Stimulated activated CD4-positive, alpha-beta T cell treated with anti-CD3 and anti-CD28 coated beads, Interleukin-4, amount 100 ng/mL, for 24 hours (primary cell): ENCODE measurements around the gene SAMD10.
A peak's percentile ranks its signal among the peaks of the same experiment; 100 is the strongest.
"Not testable (repeated sequence)": the region's sequence is repeated elsewhere in the genome, so short reads cannot be mapped to it uniquely, and the experiment has no call there.

Experiments used
- DNase-seq: peaks from one replicate; pipeline ENCODE4 v3.0.0-alpha.2; 2020

Gene SAMD10

DNA sequence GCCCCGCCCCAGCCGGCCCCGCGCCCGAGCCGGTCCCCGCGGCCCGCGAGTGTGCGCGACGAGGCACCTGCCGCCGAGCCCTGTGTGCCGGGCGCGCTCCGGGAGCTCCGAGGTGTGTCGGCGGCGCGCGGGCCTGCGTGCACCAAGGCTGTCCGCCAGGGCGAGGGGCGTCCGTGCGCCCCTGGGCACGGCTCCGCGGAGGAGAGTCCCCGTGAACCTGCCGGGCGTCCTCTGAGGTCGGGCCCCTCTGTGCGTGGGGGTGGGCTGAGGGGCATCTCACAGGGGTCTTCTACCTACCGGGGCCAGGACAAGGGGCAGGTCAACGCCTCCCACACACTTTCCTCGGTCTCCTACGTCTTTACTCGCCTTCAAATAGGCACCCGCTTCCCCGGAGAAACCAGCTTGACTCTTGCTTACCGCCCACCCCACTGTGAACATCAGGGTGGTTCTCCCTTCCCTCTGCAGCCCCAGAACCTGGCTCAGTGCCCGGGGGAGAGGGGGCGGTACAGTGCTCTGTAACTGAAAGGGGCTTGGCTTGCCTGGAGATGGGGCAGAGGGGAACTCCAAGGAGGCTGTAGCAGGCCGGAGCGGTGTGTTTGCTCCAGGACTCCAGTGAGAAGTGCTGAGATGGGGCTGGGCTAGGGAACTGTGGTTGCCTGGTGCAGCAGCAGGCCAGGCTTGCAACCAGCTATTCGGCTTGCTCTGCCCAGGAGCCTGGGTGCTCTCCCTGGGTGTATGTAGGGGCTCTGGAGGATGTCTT is at the start of gene SAMD10:
TSS of gene SAMD10 (minus strand) at position 86 of the 760 bp plus-strand sequence. CDS start 175 bp downstream, outside the sequence.
- peak; percentile 88 for DNase-seq

DNA sequence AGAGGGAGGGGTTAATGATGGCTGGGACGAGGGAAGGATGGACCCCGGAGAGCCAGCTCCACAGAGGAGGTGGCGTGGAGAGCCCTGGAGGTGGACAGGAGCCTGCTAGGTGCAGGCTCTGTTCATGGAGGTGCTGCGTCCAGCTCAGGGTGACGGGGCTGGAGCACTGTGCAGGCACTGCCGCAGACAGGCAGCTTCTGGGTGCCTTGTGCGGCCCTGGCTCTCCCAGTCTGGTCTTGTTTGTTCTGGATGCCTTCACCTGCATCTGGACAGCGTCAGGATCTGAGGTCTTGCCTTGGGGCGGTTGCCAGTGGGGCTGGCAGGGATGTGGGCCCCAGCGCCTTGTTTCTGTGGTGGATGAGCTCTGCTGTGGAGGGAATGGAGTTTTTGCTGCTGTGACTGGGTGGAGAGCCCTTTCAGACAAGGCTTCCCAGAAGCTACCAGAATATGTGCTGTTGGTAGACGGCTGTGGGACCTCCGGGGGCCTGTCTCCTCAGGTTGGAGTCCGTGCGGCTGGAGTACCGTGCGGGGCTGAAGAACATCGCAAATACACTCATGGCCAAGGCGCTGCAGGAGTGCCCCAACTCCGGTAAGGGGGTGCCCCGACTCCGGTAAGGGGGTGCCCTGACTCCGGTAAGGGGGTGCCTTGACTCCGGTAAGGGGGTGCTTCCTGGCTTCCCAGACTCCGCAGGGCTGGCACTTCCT is 48.7 kb upstream of the SAMD10 start:
- DNase-seq, result no peak

DNA sequence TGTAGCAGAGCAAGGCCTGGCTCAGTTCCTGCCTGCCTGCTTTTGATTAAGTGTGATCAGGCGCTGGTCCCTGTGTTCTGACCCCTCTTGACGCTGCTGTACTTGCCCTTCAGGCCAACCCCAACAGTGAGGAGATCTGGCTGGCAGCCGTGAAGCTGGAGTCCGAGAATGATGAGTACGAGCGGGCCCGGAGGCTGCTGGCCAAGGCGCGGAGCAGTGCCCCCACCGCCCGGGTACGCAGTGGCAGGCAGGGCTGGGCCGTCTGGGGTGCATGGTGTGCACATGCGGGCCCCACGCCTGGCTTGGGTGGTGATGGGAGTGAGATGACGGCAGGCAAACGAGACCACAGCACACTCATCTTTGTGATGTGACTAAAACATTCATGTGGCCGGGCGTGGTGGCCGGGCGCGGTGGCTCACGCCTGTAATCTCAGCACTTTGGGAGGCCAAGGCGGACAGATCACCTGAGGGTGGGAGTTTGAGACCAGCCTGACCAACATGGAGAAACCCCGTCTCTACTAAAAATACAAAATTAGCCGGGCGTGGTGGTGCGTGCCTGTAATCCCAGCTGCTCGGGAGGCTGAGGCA is 46.5 kb upstream of the SAMD10 start:
- no peak for DNase-seq

DNA sequence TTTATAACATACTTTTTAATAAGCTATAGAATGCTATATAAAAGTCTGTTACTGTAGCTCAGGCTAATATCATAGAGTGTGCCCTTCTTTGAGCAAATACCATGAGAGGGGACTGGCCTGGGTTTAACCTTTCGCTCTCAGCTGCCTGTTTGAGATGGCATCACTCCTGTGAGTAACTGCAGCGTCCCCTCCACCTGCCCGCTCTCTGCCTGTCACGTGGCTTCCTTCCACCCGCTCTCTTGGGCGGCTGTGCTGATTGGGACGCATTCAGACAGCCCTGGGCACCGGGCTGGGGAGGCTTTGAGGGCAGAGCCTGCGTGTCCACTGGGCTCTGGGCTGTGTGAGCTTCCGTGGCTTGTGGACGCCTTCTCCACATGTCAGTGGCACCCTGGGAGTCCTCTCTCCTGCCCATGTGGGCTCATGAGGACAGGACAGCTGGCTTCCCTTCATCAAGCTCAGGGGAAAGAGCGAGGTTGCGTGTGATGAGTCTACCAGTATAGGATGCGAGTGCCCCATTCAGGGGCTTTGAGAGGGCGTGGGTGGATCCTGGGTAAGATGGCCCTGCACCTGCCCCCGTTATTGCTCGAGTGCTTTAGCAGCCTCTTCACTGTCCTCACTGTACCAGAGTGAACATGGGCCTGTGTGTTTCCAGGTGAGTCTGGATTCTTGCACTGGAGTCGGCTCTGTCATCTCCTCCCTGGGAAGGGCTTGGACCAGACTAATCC is 45.8 kb upstream of the SAMD10 start:
- DNase-seq, result no peak

DNA sequence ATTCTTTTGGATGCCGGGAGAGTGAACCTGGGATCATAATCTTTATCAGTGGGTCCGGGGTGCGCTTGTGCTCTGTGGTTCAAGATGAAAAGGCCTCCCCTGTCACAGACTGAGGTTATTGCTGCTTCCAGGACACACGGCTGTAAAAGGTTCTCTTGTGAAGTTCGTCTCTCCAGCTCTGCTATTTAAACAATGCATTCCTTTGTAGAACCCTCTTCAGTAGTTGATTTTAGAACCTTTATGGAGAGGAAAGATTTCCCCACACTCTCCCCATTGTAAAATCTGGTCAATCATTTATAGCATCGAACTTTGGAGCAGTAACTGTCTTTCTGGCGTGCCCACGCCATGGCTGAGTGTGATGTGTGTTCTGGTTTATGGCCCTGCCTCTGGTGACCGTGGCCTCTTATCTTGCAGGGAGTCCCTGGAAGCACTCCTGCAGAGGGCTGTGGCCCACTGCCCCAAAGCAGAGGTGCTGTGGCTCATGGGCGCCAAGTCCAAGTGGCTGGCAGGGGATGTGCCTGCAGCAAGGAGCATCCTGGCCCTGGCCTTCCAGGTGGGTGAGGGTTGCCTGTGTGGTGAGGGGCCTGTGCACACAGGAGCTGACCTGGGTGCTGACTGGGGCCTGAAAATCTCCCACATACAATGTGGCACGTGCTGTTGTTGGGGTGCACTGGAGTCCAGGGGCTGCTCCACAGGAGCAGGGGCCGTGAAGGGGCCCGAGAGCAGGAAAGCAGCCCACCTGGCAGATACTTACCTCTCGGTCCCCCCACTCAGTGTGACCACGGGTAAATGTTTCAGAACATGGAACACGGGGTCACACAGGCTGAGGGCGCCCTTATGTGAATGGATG is 44.9 kb upstream of the SAMD10 start:
- DNase-seq, result no peak

DNA sequence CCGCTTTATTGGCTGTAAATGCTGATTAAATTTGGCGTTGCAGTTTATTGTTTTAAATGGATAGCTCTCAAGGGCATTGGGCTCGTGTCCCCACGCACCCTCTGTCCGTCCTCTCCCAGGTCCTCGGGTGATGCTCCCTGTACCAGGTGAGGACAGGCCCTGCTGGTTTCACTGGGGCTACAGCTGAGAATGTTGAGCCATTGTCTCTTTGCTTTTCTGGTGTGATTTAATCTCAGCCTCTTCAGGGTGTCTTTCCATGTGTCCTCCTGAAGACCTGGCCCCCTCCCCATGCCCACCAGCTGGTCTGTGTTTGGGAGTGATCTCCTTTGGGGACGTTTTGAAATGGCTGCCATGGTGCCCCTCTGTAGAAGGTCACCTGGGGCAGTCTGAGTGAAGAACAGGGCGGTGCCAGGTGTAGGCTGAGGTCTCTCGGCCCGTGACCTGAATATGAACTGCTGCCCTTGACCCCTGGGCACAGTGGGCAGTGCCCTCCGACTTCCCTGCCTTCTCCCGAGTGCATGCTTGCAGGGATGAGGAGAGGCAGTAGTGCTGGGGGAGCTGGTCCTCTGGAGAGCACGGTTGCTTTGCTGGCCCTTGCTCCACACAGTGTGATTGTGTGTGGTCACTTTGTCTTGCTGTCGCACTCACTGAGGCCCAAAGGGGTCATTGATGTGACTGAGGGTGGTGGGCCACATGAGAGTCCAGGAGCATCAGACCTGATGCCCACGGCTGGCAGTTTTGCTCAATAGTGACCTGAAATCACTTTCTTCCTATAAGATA is 44.1 kb upstream of the SAMD10 start:
- DNase-seq, result no peak

DNA sequence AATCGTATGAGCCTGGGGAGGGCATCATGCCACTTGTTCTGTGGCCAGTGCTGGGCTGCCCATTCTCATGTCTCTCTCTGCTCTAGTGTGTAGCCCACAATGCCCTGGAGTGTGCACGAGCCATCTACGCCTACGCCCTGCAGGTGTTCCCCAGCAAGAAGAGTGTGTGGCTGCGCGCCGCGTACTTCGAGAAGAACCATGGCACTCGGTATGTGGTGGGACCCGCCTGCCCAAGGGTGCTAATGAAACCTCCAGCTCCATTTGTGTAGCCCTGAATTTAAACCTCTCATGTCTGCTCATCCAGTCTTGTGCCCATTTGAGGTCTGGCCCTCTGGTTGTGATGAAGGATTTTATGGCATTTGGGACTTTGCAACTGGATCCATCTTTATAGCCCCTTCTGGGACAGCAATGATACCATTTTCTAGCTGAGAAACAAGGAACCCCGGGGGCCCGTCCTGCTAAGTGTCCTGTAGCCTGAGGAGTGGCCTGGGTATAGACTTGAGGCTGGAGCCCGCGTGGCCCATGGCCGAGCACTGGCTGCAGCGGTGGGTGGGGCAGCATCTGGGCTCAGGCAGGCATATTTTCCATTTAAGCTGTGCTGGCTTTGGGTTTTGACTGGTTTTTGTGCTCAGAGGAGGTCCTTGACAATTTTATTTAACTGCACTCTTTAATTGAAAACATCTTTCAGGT is 43.4 kb upstream of the SAMD10 start:
- DNase-seq, result no peak

DNA sequence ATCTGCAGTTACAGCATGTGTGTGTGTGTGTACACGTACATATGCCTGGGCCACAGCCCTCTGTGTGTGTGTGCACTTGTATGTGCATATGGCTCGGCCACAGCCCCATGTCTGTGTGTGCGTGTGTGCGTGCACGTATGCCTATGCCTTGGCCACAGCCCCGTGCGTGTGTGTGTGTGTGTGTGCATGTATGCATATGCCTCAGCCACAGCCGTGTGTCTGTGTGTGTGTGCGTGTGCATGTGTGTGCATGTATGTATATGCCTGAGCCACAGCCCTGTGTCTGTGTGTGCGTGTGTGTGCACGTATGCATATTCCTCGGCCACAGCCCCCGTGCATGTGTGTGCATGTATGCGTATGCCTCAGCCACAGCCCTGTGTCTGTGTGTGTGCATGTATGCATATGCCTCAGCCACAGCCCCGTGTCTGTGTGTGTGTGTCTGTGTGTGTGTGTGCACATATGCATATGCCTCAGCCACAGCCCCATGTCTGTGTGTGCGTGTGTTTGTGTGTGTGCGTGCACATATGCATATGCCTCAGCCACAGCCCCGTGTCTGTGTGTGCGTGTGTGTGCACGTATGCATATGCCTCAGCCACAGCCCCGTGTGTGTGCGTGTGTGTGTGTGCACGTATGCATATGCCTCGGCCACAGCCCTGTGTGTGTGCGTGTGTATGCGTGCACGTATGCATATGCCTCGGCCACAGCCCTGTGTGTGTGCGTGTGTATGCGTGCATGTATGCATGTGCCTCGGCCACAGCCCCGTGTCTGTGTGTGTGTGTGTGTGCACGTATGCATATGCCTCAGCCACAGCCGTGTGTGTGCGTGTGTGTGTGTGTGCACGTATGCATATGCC is 41.9 kb upstream of the SAMD10 start:
- DNase-seq, result no peak

DNA sequence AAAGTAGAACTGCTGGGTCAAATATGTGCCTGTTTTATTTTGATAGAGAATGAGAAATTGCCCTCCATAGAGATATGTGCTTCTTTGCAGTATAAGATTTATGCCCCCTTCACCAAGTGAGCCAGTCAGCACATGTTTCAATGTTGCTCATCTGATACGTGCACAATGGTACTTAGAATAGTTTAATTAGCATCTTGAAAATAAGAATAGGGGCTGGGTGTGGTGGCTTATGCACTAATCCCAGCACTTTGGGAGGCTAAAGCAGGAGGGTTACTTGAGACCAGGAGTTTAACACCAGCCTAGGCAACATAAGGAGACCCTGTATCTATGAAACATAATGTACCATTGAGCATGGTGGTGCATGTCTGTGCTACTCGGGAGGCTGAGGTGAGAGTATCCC is 36.2 kb upstream of the SAMD10 start:
- DNase-seq, result no peak

DNA sequence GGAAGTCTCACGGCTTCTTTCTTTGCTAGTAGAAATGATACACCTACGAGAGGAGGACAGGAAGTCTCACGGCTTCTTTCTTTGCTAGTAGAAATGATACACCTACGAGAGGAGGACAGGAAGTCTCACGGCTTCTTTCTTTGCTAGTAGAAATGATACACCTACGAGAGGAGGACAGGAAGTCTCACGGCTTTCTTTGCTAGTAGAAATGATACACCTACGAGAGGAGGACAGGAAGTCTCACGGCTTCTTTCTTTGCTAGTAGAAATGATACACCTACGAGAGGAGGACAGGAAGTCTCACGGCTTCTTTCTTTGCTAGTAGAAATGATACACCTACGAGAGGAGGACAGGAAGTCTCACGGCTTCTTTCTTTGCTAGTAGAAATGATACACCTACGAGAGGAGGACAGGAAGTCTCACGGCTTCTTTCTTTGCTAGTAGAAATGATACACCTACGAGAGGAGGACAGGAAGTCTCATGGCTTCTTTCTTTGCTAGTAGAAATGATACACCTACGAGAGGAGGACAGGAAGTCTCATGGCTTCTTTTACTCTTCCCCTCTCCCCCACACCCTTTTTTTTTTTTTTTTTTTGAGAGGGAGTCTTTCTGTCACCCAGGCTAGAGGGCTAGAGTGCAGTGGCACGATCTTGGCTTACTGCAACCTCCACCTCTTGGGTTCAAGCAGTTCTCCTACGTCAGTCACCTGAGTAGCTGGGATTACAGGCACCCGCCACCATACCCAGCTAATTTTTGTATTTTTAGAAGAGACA is 33.1 kb upstream of the SAMD10 start:
- DNase-seq, result not testable (repeated sequence)

DNA sequence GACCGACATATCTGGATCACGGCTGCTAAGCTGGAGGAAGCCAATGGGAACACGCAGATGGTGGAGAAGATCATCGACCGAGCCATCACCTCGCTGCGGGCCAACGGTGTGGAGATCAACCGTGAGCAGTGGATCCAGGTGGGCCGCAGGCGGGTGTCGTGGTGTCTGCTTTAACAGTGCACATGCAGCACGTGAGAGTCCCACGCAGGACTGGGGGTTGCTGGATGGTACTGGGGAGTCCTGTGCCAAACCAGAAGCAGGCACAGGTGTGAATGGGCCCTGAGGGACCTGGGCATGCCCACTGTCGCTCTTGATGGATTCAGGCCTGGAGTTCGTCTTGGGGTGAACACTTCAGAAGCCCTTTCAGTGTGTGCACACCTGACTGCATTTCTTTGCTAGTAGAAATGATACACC is 31.9 kb upstream of the SAMD10 start:
- DNase-seq, result no peak

DNA sequence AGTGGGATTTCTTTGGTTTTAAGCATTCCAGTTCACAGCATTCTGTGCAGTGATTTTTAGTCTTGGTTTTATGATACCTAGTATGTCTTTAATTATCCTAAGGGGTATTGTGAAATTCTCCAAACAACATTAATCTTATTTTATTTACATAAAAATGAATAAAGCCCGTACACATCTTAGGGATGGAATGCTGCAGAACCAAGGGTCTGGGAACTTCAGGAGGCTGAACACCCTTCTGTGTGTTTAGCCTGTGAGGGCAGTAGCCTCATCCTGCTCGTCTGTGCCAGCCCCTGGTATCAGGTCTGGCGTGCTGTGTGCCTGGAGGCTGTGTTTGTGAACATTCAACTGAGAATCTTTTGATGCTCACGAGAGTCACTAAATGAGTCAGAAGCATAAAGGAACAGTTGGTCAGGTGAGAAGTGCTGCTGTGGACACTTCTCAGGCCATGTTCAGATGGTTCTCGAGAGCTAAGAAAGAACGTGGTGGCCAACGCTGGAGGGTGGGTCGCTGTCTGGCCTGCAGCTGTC is 31.3 kb upstream of the SAMD10 start:
- no peak for DNase-seq

DNA sequence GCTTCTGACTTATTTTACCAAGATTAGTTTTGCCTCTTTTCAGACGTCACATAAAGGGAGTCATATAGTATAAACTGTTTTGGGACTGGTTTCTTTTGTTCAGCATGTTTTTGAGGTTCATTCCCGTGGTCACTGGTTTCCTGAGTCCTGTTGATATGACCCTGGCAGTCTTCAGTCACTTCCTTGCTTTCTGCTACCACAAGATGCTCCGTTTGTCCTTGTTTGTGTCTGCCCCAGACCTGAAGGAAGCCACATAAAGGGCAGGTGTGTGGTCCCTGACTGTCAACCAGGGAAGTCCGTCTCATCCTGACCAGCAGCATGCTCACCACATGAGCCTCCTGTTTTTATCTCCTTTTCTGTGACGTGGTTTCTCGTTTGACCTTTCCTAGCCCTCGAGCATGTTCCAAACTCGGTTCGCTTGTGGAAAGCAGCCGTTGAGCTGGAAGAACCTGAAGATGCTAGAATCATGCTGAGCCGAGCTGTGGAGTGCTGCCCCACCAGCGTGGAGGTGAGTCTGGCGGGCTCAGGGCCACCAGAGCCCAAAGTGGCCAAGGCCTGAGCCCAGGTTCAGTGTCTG is 30.5 kb upstream of the SAMD10 start:
- no peak for DNase-seq

DNA sequence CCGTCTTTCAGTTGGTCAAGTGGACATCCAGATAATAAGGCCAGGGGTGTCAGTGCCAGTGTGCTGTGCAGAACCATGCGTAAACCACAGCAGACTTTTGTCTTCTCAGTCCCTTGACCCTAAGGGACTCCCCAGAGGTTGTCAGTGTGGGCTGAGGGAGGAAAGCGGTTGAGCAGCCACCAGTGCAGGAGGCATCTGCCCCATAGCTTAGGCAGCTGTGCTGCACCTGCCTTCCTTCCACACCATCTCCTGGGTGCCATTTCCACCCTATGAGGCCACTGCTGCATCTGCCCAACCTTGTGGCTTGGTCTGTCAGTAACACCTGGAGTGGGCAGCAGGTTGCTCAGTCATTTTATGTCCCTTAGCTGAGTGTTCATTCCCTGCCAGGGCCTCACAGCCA is 27.5 kb upstream of the SAMD10 start:
- no peak for DNase-seq

DNA sequence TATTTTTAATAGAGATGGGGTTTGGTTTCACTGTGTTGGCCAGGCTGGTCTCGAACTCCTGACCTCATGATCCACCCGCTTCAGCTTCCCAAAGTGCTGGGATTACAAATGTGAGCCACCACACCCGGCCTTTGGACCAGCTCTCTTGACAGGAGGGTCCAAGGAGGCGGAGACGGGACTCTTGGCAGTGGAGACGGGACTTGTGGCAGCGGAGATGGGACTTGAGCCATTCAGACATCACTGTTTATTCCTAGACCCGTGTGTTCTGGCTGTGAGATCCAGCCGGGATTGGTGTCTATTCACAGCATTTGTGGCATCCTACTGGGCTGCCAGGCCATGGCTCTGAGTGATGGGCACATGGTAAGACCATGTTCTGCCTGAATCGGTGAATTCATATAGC is 27.0 kb upstream of the SAMD10 start:
- DNase-seq, result no peak

DNA sequence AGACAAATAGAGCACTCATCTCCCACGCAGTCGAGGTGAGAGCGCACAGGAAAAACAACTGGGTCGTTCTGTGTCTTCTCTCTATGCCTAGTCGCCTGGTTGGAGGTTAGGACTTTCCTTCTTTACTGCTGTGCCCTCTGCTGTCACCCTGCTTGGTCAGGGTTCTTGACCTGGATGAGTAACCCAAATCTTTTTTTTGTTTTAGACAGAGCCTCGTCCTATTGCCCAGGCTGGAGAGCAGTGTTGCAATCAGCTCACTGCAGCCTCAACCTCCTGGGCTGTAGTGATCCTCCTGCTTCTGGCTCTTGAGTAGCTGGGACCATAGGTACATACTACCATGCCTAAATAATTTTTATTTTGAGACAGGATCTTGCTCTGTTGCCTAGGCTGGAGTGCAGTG is 26.0 kb upstream of the SAMD10 start:
- no peak for DNase-seq

DNA sequence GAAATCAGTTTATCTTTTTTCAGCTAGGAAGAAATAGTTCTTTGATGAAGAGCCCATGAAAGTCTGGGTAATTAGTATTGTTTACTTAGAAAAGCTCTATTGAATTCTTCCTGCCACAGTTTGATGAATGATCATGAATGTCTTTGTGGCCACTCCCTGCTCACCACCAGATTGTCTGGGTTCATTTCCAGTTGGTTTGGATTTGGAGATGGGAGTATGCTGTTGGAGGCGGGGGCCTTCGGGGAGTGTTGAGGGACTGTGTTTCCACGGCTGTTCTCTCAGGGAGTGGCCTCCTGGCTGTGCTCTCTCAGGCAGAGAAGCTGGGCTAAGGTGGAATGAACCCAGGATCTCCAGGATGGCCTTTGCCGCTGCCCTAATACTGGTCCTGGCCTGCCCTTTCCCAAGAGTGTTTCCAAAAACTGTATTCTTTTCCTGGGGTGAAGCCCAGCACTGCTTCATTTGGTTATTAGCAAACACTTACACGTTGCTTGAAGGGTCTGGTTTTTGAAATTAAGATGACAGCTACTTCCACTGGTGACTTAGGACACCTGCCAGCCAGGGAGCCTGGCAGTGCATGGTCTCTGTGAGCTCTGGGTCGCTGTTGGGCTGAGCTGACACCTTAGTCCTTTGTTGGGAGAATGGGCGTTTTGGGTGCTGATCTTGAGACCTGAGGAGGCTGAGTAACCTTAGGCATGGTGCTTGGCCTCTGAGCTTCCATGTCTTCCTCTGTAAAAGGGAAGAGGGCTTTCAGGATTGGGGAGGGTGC is 24.7 kb upstream of the SAMD10 start:
- DNase-seq, result no peak

DNA sequence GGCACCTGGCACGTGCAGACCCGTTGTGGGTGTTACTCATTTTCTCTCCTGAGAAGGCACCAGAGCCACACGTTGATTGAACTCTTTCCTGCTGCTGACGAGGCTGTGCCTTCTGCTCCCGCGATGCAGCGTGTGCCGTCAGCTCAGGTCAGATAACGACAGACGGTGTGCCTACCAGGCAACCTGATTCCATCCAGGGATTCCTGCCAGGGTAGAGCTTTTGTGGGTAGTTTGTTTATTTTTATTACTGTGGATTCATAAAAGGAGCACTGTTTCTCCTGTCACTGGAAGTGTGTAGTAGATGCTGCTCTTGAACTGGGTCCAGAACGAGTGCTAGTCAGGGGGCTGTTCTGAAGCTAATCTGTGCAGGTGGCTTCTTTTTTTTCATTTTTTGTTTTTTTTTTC is 22.2 kb upstream of the SAMD10 start:
- no peak for DNase-seq
